HG03520 (cell line): ENCODE results near the gene STXBP1.

Source experiments
- ATAC-seq: cut with Tn5 transposase; IDR thresholded peaks from one replicate; pipeline ENCODE4 v1.9.1; 2021; ENCODE audit warnings: mild to moderate bottlenecking, moderate library complexity; ENCODE audit not compliant: unreplicated experiment

The STXBP1 gene

DNA sequence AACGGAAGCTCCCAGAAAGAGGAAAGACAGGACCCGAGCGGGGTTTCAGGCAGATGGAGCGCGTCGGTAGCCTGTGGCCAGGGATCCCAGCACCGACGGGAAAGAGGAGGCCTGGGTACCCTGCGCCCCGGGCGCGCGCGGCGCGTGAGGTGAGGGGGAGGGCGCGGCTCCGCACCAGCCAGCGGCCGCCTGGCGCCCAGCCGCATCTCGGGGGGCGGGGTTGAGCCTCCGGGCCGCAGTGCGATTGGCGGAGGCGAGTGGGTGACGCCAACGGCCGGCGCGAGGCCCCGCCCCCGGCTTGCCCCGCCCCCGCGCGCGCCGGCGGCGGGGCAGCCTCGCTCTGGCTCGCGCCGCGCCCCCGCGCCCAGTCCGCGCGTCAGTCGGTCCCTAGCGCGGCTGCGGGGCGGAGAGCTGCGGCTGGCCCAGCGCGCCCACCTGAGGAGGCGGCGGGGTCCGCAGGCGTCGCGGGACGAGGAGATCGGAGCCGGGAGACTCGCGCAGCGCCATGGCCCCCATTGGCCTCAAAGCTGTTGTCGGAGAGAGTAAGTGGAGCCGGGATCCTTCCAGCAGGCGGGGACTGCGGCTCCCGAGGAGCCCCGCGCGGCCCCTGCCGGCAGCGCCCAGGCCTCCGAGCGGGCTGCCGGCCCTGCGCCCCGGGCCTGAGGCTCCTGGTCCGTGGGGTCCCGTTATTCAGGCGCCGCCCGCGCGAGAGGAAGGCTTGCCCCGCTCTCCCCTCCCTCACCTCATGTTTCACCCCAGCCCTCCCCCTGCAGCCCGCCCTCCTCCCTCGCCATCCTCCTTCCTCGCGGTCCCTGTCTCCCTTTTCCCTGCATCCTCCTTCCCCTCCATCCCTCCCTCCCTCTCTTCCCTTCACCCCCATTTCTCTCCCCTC lies at the start of gene STXBP1:
Gene STXBP1 (plus strand): TSS at position 379 of the 892 bp plus-strand sequence. CDS start 127 bp downstream, at position 506.
- ATAC-seq, result peak; percentile 88

DNA sequence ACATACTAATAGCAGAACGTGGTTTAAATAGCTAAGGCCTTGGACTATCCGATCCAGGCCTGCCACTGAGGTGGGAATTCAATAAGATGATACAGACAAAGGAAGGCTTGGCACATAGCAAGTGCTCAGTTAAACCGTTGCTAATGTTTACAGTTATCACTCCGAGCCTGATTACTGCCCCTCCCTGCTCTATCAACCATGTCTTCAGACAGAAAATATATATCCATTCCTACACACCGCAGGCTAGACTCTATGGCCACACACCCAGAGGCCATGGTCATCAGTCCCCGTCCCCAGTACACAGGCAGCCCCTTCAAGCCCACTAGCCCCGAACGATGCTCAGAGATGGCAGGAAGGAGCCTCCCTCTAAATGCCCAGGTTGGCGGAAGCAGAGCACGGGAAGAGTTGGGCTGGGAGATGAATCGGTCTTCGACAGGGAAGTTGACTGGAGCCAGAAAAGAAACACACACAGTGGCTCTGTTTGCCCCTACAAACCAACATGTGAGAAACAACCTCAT lies 49.7 kb upstream of the STXBP1 start:
- no peak for ATAC-seq

- ATAC-seq, result no peak
Observed at GRCh38 chr9:127562841-127563401, 49.2 kb upstream of the STXBP1 start.

GRCh38 chr9:127563579-127563978 lies 48.5 kb upstream of the STXBP1 start:
- ATAC-seq, result no peak

- ATAC-seq, result no peak
Observed at GRCh38 chr9:127565231-127565630, 46.8 kb upstream of the STXBP1 start.

DNA sequence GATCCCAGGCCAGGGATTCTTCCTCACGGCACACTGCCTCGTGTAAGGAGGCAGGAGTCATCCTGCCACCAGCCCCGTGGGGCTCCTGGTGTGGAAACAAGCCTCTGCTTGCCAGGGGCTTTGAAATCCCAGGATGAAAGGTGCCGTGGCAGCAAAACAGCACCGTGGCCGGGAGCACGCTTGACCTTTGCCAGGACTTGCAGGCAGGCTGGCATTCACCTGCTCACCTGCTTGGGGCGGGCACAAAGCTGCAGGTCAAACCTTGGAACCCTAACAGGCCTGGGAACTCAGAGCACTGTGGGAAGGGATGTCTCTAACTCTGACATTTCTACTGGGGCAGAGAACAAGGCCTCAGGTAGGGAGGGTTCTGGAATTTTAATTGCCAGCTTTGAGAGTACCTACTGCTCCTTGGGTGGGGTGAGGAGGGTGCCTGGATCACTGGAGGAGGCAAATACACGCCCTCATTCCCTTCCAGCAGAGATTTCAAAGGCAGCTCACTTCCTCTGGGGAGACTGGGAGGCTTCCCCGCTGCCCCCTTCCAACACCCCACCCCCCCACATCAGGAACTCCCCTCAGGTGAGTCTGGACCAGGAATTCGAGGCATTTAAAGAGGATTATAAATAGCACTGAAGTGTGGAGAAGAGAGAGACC lies 45.6 kb upstream of the STXBP1 start:
- no peak for ATAC-seq

DNA sequence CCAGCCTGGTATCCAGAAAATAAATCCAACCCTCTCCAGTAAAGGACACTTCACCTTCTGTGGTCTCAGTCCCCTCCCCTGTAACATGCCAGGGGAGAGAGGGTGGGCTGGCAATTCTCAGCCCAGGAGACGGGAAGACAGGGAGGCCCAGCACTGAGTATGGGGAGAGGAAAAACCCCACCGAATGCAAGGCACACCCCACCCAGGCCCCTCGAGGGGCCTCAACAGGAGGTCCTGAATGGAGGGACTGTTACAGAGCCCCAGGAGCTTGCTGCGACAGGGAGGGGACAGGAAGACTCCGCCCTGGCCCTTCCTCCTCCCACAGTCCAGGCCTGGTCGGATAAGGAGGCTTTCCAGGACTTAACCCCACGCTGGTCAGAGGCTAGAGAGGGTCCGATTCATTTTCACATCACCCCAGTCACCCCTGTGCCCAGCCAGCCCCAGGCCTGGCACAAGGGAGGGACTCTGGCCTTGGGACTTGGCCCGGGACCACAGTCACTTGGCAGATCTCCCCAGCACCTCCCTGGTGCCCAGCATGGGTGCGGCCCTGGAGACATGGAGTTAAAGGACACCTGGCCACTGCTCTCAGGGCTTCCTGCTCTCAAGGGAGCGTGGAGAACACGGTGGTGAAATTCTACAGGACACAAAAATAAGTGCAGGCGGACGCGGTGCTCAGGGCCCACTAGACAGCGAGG lies 44.9 kb upstream of the STXBP1 start:
- no peak for ATAC-seq

GRCh38 chr9:127567730-127568617 lies 44.1 kb upstream of the STXBP1 start:
- ATAC-seq, result no peak

GRCh38 chr9:127568618-127568970 lies 43.5 kb upstream of the STXBP1 start:
- no peak for ATAC-seq

DNA sequence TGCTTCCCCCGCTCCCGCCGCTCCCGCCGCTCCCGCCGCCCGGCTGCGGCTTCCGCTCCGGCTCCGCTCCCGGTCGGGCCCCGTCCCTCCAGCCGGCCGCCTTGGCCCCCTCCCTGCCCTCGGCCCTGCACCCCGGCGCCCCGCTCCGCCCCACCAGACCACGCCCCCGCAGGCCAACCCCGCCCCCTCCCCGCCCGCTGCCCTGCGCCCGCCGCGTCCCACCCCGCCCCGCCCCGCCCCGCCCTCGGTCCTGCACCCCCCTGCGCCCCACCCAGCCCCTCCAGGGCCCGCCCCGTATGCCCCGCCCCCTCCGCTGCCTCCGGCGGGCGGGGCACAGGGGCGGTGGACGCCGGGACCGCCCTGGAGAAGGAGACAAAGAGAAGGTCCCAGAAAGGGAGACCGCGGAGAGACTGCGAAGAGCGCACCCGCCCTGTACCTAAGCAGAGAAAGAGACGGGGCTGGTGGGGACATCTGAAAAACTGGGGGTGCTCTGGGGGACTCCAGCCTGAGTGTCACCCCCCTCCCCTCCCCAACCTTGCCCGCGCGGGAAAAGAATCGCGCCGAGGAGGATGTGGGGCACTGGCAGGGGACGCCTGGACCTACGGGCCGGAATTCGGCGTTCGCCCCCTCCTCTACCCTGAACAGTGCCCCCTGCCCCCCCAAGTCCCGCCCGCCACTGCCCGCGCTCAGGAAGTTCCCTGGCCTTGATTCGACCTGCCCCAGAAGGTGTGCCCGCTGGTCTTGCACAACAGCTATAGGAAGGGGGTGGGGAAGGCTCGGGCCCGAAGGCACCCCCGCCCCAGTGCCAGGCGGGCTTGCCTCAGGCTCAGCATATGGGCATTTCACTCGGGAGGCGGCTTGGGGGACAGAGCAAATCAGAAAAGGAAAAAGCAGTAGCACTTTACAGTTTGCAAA lies 42.8 kb upstream of the STXBP1 start:
- no peak for ATAC-seq

DNA sequence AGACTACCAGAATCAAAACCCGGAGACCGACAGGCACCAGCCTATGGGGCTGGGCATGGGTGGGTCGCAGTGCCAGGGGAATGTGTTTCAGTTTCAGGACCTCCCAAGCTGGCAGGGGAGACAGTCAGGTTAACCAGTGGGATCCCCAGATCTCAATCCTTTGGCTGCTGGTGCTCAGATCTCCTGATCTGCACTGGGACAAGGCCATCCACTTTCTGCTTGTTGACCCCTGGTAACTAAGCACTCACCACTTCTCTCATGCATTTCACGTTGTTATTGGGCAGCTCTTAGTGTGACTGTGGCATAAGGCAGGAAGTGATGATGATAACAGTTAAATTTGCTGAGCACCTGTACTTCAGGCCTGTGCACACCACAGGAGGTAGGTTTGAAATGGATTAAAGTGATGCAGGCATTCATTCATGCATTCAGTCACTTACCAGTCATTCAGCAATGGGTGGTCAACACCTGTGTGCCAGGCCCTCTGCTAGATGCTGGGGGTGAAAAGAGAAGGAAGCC lies 42.1 kb upstream of the STXBP1 start:
- no peak for ATAC-seq

DNA sequence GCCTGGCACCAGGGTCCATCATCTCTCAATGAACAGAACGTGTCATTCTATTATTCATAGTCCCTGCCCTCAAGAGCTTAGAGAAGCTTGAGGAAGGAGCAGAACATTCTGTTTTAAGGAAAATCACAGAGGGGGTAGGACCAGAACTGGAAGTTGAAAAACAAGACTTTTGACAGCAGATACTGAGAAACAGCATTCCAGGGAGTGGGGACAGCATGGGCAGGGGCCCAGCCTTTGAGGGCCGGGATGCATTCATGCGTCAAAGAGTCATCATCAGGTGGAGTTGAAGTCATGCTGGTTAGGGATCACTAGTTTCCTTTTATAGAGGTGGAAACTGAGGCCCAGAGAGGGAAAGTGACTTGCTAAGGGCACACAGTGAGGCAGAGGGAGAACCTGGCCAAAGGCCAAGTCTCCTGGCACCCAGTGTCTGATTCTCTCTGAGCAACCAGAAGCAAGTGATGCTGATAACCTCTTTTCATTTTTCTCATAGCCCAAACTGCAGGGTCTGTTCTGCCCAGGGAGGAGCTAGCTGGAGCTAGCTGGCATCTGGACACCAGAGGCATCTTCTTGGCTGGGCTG lies 41.5 kb upstream of the STXBP1 start:
- ATAC-seq, result no peak

DNA sequence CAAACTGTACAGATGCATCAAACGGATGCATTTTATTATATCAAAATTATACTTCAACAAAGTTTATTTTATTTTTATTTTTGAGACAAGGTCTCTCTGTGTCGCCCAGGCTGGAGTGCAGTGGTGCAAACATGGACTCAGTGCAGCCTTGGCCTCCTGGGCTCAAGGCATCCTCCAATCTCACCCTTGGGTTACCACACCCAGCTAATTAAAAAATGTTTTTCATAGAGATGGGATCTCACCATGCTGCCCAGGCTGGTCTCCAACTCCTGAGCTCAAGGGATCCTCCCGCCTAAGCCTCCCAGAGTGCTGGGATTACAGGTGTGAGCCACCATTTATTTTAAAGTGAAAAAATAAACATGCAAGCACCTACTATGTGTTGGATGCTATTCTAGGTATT lies 40.1 kb upstream of the STXBP1 start:
- no peak for ATAC-seq

GRCh38 chr9:127572961-127573721 lies 38.9 kb upstream of the STXBP1 start:
- no peak for ATAC-seq

- no peak for ATAC-seq
Observed at GRCh38 chr9:127574072-127574993, 37.7 kb upstream of the STXBP1 start.

GRCh38 chr9:127575875-127576778 lies 36.0 kb upstream of the STXBP1 start:
- ATAC-seq, result no peak
